Activated T-cell treated with anti-CD3 and anti-CD28 coated beads, Interleukin-2, amount 50 U/mL, for 4 hours (primary cell): ENCODE data around the gene MADD. TPM values are rescaled to one million over a fixed set of nuclear protein-coding genes. Genes with fewer than 3 reads are reported as not detected.

Experiments
- ATAC-seq, 2 donors: fragments of 200-7000 bp; cut with Tn5 transposase; one replicate each; pipeline ENCODE4 v1.10.0; 2021
- DNase-seq: peaks from one replicate; pipeline ENCODE4 v3.0.0-alpha.2; 2020
- H3K27me3 Mint-ChIP-seq: one replicate; pipeline ENCODE4 v1.8.0; 2021; ENCODE audit warnings: low read depth, mixed read lengths
- H3K36me3 Mint-ChIP-seq: one replicate; pipeline ENCODE4 v1.8.0; 2022; ENCODE audit warnings: mixed read lengths; ENCODE audit not compliant: insufficient read depth
- H3K4me1 Mint-ChIP-seq: one replicate; pipeline ENCODE4 v1.8.0; 2021; ENCODE audit warnings: low read depth, mixed read lengths
- H3K4me3 Mint-ChIP-seq: one replicate; pipeline ENCODE4 v1.8.0; 2021; ENCODE audit warnings: mild to moderate bottlenecking, moderate library complexity, mixed read lengths
- H3K9me3 Mint-ChIP-seq: one replicate; pipeline ENCODE4 v1.8.0; 2021; ENCODE audit warnings: mixed read lengths
- total RNA-seq, 3 donors: library from RNA; stranded (reverse); gene quantifications; one replicate each; pipeline ENCODE4 v1.2.1, GENCODE V29; 2021

The MADD gene
- total RNA-seq, 3 donors from 2014 or later: 51.2 to 55.6 (median 54.5) TPM

DNA sequence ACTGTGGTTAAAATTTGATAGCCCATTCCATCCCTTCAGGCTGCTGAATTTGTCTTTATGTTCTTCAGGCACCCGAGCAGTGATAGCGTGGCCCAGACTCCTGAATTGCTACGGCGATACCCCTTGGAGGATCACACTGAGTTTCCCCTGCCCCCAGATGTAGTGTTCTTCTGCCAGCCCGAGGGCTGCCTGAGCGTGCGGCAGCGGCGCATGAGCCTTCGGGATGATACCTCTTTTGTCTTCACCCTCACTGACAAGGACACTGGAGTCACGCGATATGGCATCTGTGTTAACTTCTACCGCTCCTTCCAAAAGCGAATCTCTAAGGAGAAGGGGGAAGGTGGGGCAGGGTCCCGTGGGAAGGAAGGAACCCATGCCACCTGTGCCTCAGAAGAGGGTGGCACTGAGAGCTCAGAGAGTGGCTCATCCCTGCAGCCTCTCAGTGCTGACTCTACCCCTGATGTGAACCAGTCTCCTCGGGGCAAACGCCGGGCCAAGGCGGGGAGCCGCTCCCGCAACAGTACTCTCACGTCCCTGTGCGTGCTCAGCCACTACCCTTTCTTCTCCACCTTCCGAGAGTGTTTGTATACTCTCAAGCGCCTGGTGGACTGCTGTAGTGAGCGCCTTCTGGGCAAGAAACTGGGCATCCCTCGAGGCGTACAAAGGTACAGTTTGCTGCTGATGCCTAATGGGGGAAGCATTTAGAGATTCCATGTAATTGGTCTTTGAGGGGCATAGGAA is 4.7 kb downstream of the MADD start:
- Mint-ChIP-seq H3K9me3 (no peaks in the 10 kb centered on the region), H3K27me3 (no peaks in the 10 kb centered on the region), H3K4me1 (peaks cover 35% of the 10 kb centered on the region), H3K4me3 (no peak overlapping the region), H3K36me3 (peaks cover 29% of the 10 kb centered on the region)
- ATAC-seq (no peak), DNase-seq (no peak)

DNA sequence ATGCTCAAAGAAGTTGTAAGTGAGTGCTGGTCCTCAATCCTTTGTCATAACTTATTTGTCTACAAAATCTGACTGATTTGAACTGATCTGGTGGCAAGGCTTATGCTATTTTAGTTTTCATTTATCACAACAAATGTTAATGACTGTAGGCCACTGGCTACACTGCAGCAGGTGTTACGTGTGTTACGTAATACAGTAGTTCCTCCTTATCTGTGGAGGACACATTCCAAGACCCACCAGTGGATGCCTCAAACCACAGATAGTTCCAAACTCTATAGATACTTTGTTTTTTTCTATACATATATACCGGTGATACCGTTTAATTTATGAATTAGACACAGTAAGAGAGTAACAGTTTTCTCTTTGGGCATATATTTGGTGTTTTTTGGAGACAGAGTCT is 7.0 kb downstream of the MADD start:
- no peak for DNase-seq
- H3K36me3 Mint-ChIP-seq: peaks cover 36% of the 10 kb centered on the region
- no peaks in the 10 kb centered on the region for H3K9me3 Mint-ChIP-seq
- no peak overlapping the region for H3K4me3 Mint-ChIP-seq
- H3K4me1 Mint-ChIP-seq: peaks cover 22% of the 10 kb centered on the region
- ATAC-seq: no peak
- no peaks in the 10 kb centered on the region for H3K27me3 Mint-ChIP-seq

DNA sequence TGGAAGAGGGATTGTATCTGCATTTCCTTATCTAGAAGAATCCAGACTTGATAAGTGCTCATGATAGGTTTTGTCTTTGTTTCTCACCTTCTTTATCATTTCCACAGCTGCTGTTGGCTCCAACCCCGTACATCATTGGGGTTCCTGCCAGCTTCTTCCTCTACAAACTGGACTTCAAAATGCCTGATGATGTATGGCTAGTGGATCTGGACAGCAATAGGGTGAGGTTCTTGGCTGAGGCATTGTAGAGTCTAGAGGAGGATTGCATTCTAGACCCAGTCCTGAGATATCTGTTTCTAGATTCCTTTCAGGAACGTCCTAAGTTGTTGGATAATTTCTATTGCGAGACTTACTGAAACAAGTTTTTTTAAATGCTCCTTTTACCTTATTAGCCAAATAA is 8.1 kb downstream of the MADD start:
- H3K4me1 Mint-ChIP-seq: peaks cover 11% of the 10 kb centered on the region
- peaks cover 43% of the 10 kb centered on the region for H3K36me3 Mint-ChIP-seq
- no peak overlapping the region for H3K4me3 Mint-ChIP-seq
- no peaks in the 10 kb centered on the region for H3K9me3 Mint-ChIP-seq
- no peak for DNase-seq
- ATAC-seq: no peak
- H3K27me3 Mint-ChIP-seq: no peaks in the 10 kb centered on the region

DNA sequence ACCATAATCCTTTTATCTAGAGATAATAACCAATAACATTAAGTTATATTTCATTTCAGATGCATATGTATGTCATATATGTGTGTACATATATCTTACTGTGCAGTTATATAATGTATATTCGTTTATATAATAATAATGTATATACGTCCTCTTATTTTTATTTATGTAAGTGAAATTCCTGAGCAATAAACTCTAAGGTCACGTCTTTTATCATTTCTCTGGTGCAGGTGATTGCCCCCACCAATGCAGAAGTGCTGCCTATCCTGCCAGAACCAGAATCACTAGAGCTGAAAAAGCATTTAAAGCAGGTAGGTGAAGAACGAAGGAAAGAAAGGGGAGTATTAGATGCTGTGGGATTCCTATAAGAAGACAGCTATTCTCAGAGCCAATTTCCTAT is 8.8 kb downstream of the MADD start:
- Mint-ChIP-seq H3K4me1 (peaks cover 6% of the 10 kb centered on the region), H3K9me3 (no peaks in the 10 kb centered on the region), H3K27me3 (no peaks in the 10 kb centered on the region), H3K36me3 (peaks cover 44% of the 10 kb centered on the region), H3K4me3 (no peak overlapping the region)
- DNase-seq (no peak), ATAC-seq (no peak)

DNA sequence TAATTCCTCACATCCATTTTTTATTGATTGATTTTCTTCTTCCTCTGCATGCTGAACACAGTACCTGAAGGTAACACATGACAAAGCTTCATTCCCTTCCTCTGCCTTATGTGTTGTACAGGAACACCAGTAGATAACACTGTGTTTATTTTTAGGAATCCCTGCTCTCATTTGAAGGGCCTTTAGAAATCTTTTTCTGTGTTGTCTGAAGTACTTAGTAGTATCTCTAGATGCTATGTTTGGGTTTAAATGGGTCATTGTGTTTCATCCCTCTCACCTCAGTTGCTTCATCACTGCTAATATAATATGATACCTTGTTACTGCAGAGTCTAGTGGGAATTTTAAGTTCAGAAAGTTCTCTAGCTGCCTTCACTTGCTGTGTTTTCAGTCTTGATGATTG is 10.2 kb downstream of the MADD start:
- Mint-ChIP-seq H3K36me3 (peaks cover 46% of the 10 kb centered on the region), H3K4me3 (no peak overlapping the region), H3K4me1 (no peaks in the 10 kb centered on the region), H3K27me3 (no peaks in the 10 kb centered on the region), H3K9me3 (no peaks in the 10 kb centered on the region)
- ATAC-seq: no peak
- DNase-seq: no peak

DNA sequence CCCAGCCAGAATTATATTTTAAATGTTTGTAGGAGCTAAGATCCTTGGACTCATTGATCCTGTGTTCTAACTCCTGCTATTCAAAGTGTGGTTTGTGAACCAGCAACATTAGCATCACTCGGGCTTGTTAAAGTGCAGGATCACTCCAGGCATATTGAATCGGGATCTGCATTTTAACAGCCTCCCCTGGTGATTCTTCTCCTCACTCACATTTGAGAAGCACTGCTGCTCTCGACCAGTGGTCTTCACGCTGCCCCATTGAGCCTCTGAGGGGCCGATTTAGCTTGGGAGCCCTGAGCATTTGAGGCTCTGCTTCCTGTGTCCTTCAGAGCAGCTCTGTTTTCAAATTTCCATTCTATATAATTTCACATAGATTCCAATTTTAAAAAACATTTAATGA is 10.9 kb downstream of the MADD start:
- ATAC-seq (no peak), DNase-seq (no peak)
- H3K36me3 Mint-ChIP-seq: peaks cover 48% of the 10 kb centered on the region
- H3K27me3 Mint-ChIP-seq: no peaks in the 10 kb centered on the region
- no peak overlapping the region for H3K4me3 Mint-ChIP-seq
- no peaks in the 10 kb centered on the region for H3K9me3 Mint-ChIP-seq
- H3K4me1 Mint-ChIP-seq: no peaks in the 10 kb centered on the region

DNA sequence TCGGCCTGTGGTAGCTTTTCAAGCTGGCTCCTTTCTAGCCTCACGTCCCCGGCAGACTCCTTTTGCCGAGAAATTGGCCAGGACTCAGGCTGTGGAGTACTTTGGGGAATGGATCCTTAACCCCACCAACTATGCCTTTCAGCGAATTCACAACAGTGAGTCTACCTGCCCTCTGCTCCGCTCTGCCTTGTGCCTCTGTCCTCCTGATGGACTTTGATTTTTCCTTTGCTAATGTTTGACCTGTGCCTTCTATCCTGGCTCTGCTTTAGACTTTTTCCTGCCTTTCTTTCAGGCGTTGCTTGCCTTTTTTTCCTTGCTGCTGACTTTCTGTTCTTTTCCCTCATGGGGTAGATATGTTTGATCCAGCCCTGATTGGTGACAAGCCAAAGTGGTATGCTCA is 12.5 kb downstream of the MADD start:
- H3K36me3 Mint-ChIP-seq: peaks cover 45% of the 10 kb centered on the region
- no peaks in the 10 kb centered on the region for H3K9me3 Mint-ChIP-seq
- no peak for ATAC-seq

DNA sequence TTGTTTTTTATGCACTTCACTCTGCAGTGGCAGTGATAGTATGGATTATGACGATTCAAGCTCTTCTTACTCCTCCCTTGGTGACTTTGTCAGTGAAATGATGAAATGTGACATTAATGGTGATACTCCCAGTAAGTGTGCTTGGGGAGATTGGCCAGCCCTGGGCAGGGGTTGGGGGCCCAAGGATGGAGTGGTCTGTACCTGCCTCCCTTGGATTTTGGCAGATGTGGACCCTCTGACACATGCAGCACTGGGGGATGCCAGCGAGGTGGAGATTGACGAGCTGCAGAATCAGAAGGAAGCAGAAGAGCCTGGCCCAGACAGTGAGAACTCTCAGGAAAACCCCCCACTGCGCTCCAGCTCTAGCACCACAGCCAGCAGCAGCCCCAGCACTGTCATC is 14.2 kb downstream of the MADD start:
- no peaks in the 10 kb centered on the region for H3K27me3 Mint-ChIP-seq
- no peaks in the 10 kb centered on the region for H3K9me3 Mint-ChIP-seq
- DNase-seq: no peak
- no peak for ATAC-seq
- H3K4me3 Mint-ChIP-seq: no peak overlapping the region
- H3K36me3 Mint-ChIP-seq: peaks cover 45% of the 10 kb centered on the region
- no peaks in the 10 kb centered on the region for H3K4me1 Mint-ChIP-seq

More for the DNA sequence above, 12.5 kb downstream of the MADD start:
- H3K4me3 Mint-ChIP-seq: no peak overlapping the region
- DNase-seq: no peak
- H3K27me3 Mint-ChIP-seq: no peaks in the 10 kb centered on the region
- no peaks in the 10 kb centered on the region for H3K4me1 Mint-ChIP-seq

DNA sequence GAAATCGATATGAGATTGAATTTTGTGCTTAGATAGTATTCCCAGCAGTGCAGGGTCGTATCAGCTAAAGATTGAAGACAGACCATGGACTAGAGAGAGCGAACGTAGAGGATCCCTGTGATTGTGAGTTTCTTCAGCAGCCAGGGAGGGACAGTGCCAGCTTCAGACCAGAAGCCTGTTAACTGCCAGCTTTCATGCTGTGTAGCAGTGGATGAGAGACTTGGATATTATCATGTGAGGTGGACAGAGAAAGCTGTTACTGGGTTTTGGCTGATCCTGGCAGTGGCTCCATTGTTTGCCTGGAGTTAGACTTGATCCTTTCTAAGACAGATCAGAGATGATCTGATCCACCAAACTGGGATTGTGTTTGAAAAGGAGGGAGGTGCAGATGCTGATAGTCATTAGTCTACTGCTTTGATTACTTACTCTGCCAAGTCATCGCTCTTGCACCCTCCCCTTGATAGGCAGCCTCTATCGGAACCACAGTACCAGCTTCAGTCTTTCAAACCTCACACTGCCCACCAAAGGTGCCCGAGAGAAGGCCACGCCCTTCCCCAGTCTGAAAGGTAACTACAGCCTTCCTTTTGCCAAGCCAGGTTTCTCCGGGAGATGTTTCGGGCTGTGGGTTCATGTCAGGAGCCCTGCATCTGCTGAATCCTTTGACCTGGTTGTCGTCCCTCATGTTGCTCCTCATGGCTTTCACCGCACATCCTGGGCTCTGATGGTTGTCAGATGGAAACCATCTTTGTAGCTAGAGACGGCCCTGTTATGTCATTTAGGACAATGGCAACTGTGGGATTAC is 16.2 kb downstream of the MADD start:
- Mint-ChIP-seq H3K27me3 (no peaks in the 10 kb centered on the region), H3K9me3 (no peaks in the 10 kb centered on the region), H3K4me3 (no peak overlapping the region), H3K4me1 (no peaks in the 10 kb centered on the region), H3K36me3 (peaks cover 55% of the 10 kb centered on the region)
- ATAC-seq (no peak), DNase-seq (no peak)

DNA sequence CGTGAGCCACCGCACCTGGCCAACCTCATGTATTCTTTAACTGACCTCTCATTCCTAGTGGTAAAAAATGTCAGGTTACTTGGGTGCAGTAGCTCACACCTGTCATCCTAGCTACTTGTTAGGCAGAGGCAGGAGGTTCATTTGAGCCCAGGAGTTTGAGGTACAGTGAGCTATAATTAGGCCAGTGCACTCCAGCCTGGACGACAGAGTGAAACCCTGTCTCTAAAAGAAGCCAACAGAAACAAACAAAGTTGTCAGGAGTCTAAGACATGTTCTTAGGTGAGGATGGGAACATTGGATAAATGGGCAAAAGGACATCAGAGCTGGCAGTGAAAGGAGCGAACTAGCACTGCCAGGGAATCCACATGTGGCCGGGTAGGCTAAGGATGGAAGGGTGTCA is 18.1 kb downstream of the MADD start:
- Mint-ChIP-seq H3K4me3 (no peak overlapping the region), H3K27me3 (no peaks in the 10 kb centered on the region), H3K36me3 (peaks cover 57% of the 10 kb centered on the region), H3K4me1 (no peaks in the 10 kb centered on the region), H3K9me3 (no peaks in the 10 kb centered on the region)
- DNase-seq: no peak
- no peak for ATAC-seq

DNA sequence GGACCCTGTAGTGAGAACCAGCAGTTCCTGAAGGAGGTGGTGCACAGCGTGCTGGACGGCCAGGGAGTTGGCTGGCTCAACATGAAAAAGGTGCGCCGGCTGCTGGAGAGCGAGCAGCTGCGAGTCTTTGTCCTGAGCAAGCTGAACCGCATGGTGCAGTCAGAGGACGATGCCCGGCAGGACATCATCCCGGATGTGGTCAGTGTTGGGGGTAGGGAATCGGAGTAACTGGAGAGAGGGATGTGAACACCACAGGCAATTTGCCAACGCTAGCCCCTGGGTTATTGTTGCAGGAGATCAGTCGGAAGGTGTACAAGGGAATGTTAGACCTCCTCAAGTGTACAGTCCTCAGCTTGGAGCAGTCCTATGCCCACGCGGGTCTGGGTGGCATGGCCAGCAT is 19.9 kb downstream of the MADD start:
- H3K36me3 Mint-ChIP-seq: peaks cover 48% of the 10 kb centered on the region
- H3K27me3 Mint-ChIP-seq: no peaks in the 10 kb centered on the region
- no peak overlapping the region for H3K4me3 Mint-ChIP-seq
- no peaks in the 10 kb centered on the region for H3K4me1 Mint-ChIP-seq
- ATAC-seq (no peak), DNase-seq (no peak)
- H3K9me3 Mint-ChIP-seq: no peaks in the 10 kb centered on the region

DNA sequence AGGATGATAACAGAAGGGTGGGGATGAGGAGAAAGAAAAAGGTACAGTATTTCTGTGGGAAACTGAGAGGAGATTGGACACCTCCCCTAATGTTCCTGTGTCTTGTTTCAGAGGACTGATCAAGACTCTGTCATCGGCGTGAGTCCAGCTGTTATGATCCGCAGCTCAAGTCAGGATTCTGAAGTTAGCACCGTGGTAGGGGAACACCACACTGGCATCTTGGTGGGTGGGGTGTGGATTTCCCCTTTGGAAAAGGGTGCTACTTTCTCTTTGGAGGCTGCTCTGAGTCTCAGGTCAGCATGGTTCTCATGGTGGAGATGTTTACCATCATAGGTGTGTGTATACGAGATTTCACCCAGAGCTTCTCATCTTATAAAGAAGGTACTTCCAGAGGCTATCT is 25.5 kb downstream of the MADD start:
- H3K4me3 Mint-ChIP-seq: no peak overlapping the region
- H3K4me1 Mint-ChIP-seq: no peaks in the 10 kb centered on the region
- H3K36me3 Mint-ChIP-seq: peaks cover 44% of the 10 kb centered on the region
- no peak for DNase-seq
- H3K9me3 Mint-ChIP-seq: no peaks in the 10 kb centered on the region
- H3K27me3 Mint-ChIP-seq: no peaks in the 10 kb centered on the region
- no peak for ATAC-seq

DNA sequence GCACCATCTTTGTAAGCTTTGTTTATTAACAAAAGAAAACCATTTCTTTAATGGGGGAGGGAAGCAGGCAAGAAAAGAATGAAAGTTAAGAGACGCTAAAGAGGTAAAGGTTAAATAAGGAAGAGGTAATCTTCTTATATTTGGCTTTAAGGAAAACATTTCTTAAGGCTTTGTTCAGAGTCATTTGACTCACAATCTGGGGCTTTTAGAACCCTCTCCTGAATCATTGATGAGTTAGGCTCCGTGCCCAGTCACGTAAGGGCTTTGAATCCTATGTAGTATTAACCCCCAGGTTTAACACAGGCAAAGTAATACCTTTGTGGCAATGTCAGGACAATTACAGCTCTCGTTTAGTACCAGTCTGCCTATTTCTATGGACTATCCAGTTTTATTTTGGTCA is 26.1 kb downstream of the MADD start:
- DNase-seq: no peak
- no peak for ATAC-seq
- no peaks in the 10 kb centered on the region for H3K27me3 Mint-ChIP-seq
- peaks cover 42% of the 10 kb centered on the region for H3K36me3 Mint-ChIP-seq
- H3K4me1 Mint-ChIP-seq: no peaks in the 10 kb centered on the region
- no peaks in the 10 kb centered on the region for H3K9me3 Mint-ChIP-seq
- H3K4me3 Mint-ChIP-seq: no peak overlapping the region

DNA sequence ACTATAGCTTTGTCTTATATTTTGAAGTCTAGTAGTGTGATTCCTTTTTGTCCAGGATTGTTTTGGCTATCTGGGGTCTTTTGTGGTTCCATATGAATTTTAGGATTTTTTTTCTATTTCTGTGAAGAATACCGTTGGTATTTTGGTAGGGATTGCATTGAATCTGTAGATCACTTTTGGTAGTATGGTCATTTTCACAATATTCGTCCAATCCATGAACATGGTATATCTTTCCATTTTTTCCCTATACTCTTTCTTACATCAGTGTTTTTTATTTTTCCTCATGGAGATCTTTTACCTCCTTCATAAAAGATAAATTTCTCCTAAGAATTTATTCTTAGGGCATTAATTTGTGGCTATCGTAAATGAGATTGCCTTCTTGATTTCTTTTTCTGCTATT is 29.1 kb downstream of the MADD start:
- Mint-ChIP-seq H3K36me3 (peaks cover 49% of the 10 kb centered on the region), H3K4me3 (no peak overlapping the region), H3K27me3 (no peaks in the 10 kb centered on the region), H3K4me1 (peaks cover 5% of the 10 kb centered on the region), H3K9me3 (peaks cover 6% of the 10 kb centered on the region)
- DNase-seq (no peak), ATAC-seq (no peak)

DNA sequence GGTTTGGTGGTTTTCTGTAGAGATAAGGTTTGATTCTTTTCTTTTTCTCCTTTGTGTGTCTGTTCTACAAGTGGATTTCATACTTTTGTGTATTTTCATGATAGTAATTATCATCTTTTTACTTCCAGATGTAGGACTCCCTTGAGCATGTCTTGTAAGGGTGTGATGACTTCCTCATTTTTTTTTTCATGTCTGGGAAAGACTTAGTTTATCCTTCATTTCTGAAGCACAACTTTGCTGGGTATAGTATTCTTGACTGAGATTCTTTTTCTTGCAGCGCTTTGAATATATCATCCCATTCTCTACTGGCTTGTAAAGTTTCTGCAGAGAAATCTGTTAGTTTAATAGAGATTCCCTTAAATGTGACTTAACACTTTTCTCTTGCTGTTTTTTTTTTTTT is 32.9 kb downstream of the MADD start:
- DNase-seq (no peak), ATAC-seq (no peak)
- Mint-ChIP-seq H3K27me3 (no peaks in the 10 kb centered on the region), H3K4me3 (no peak overlapping the region), H3K36me3 (peaks cover 50% of the 10 kb centered on the region), H3K4me1 (peaks cover 5% of the 10 kb centered on the region), H3K9me3 (peaks cover 6% of the 10 kb centered on the region)
